Measurements from ENCODE around the gene SRGAP2. TPM values are rescaled to one million over a fixed set of nuclear protein-coding genes. Genes with fewer than 3 reads are reported as not detected.
"Not testable (repeated sequence)": the region's sequence is repeated elsewhere in the genome, so short reads cannot be mapped to it uniquely, and the experiment has no call there.

The SRGAP2 gene
- total RNA-seq, 1 experiment from 2014 or later: 36.5 TPM

GRCh38 chr1:206202789-206203363 is 465 bp upstream of the SRGAP2 start, which contains the start of gene FAM72A:
TSS of gene FAM72A (minus strand) at chr1:206202839. CDS start at chr1:206202025, 814 bp downstream.
- H3K4ac ChIP-seq (ENCODE audit: low read depth, low read length); H2BK15ac ChIP-seq (ENCODE audit: low read depth, low read length); H3K9me3 ChIP-seq (ENCODE audit: control insufficient read depth, low read depth, low read length); H3K27me3 Mint-ChIP-seq (ENCODE audit: low read depth); H2BK20ac ChIP-seq (ENCODE audit: low read depth, low read length, poor library complexity, severe bottlenecking); H2AK5ac ChIP-seq (ENCODE audit: insufficient read length, low read length); H2BK5ac ChIP-seq (ENCODE audit: insufficient read length, low read length); H3K56ac ChIP-seq (ENCODE audit: insufficient read length, low read depth, low read length); H3K79me1 ChIP-seq (ENCODE audit: insufficient read depth, low read depth, low read length, poor library complexity, severe bottlenecking); H3K23me2 ChIP-seq (ENCODE audit: insufficient read length, low read depth, low read length, poor library complexity, severe bottlenecking); H3K14ac ChIP-seq (ENCODE audit: insufficient read depth, low read length); H3T11ph ChIP-seq (ENCODE audit: low read length); H2AFZ ChIP-seq (ENCODE audit: low read length); H3K27ac ChIP-seq (ENCODE audit: insufficient read length, low read depth, low read length); H3K36me3 Mint-ChIP-seq (ENCODE audit: insufficient read depth in 1 of 3, low read depth in 3 of 3); H3K18ac ChIP-seq (ENCODE audit: insufficient read length, low read depth, low read length); H4K20me1 ChIP-seq (ENCODE audit: control insufficient read depth, insufficient read depth, insufficient read length); H2BK120ac ChIP-seq (ENCODE audit: low read depth, low read length, poor library complexity, severe bottlenecking); H3K4me1 Mint-ChIP-seq; H3K9ac ChIP-seq (ENCODE audit: extremely low read depth, insufficient read length, low read length); H4K5ac ChIP-seq (ENCODE audit: insufficient read length, low read depth, low read length); H3K27ac Mint-ChIP-seq; H3K79me2 ChIP-seq (ENCODE audit: insufficient read depth, low read length); H3K9me3 Mint-ChIP-seq; H3K27me3 ChIP-seq (ENCODE audit: insufficient read depth, low read length); H4K8ac ChIP-seq (replicated peaks; ENCODE audit: insufficient read length, low read depth, low read length); H4K91ac ChIP-seq (ENCODE audit: insufficient read length, low read depth, low read length); H3K4me2 ChIP-seq (ENCODE audit: insufficient read depth, insufficient read length, low read length); H3K23ac ChIP-seq (ENCODE audit: insufficient read length, low read depth, low read length); H2BK12ac ChIP-seq (ENCODE audit: insufficient read length, low read depth, low read length); H3K4me1 ChIP-seq (ENCODE audit: insufficient read depth, low read length): not testable (repeated sequence)
- peak within 1 kb of the TSS; percentile 65 to 83 for H3K4me3 Mint-ChIP-seq
- WGBS (ENCODE audit: extremely low coverage, insufficient read length, low lambda C conversion rate): no CpG with 5 or more reads among the region's 36 CpGs
- peak; percentile 99 for DNase-seq

- not testable (repeated sequence) for H3K23ac ChIP-seq (ENCODE audit: insufficient read length, low read depth, low read length); H3K36me3 Mint-ChIP-seq (ENCODE audit: insufficient read depth in 1 of 3, low read depth in 3 of 3); H3K4me1 Mint-ChIP-seq; H3K14ac ChIP-seq (ENCODE audit: insufficient read depth, low read length); H4K91ac ChIP-seq (ENCODE audit: insufficient read length, low read depth, low read length); H3K79me1 ChIP-seq (ENCODE audit: insufficient read depth, low read depth, low read length, poor library complexity, severe bottlenecking); H2BK20ac ChIP-seq (ENCODE audit: low read depth, low read length, poor library complexity, severe bottlenecking); H3K4ac ChIP-seq (ENCODE audit: low read depth, low read length); H3K4me2 ChIP-seq (ENCODE audit: insufficient read depth, insufficient read length, low read length); H2BK12ac ChIP-seq (ENCODE audit: insufficient read length, low read depth, low read length); H3K27me3 Mint-ChIP-seq (ENCODE audit: low read depth); H2AFZ ChIP-seq (ENCODE audit: low read length); H3K9me3 ChIP-seq (ENCODE audit: control insufficient read depth, low read depth, low read length); H3K79me2 ChIP-seq (ENCODE audit: insufficient read depth, low read length); H4K5ac ChIP-seq (ENCODE audit: insufficient read length, low read depth, low read length); H2BK5ac ChIP-seq (ENCODE audit: insufficient read length, low read length); DNase-seq; H3K56ac ChIP-seq (ENCODE audit: insufficient read length, low read depth, low read length); H3K23me2 ChIP-seq (ENCODE audit: insufficient read length, low read depth, low read length, poor library complexity, severe bottlenecking); H3K9ac ChIP-seq (ENCODE audit: extremely low read depth, insufficient read length, low read length); H2BK15ac ChIP-seq (ENCODE audit: low read depth, low read length); H3K27ac ChIP-seq (ENCODE audit: insufficient read length, low read depth, low read length); H4K20me1 ChIP-seq (ENCODE audit: control insufficient read depth, insufficient read depth, insufficient read length); H3K27me3 ChIP-seq (ENCODE audit: insufficient read depth, low read length); H3K27ac Mint-ChIP-seq; H4K8ac ChIP-seq (replicated peaks; ENCODE audit: insufficient read length, low read depth, low read length); H3K4me1 ChIP-seq (ENCODE audit: insufficient read depth, low read length); H3K9me3 Mint-ChIP-seq; H2BK120ac ChIP-seq (ENCODE audit: low read depth, low read length, poor library complexity, severe bottlenecking); H2AK5ac ChIP-seq (ENCODE audit: insufficient read length, low read length); H3K18ac ChIP-seq (ENCODE audit: insufficient read length, low read depth, low read length); H3T11ph ChIP-seq (ENCODE audit: low read length)
- peak overlapping the region; percentile 61 to 76 for H3K4me3 Mint-ChIP-seq
- WGBS (ENCODE audit: extremely low coverage, insufficient read length, low lambda C conversion rate): no CpG with 5 or more reads among the region's 25 CpGs
These were observed 794 bp downstream of the SRGAP2 start for GRCh38 chr1:206204159-206204511.

All from H9 (cell line).